SHP77 (cell line): ENCODE data around the gene CDCA3.

Experiments
- DNase-seq, 2 experiments: peaks; one replicate each; lab custom pipeline; 2025; lab: John Stamatoyannopoulos, UW

The CDCA3 gene

DNA sequence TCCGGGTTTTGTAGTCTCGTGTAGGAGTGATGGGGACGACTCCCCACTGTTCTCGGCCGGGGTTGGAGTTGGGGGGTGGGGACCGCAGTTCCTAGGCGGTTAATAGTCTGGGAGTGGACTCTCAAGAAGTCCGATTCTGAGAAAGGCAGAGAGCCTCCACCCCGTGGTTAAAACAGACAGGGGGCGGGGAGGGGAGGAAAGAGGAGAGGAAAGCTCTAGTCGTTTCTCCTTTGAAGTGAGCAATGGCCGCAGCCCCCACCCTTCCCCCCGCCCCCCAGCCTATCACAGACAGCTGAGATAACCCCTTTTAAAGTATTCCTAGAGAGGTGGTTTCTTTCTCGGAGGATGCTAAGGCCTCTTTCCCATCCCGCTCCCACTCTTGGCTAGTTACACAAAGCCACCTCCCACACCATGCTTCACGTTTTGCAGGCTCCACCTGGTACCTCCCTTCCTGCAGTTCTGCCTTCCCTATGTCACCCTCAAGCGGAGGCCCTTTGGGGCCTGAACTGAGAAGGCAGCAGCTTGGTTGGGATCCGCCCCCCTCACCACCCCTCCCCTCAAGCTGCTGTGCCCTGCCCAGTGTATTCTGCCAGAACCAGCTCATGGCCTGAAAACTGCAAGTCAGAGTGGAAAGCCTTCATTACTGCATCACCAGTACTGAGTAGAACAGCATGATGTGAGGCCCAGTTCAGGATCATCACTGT lies 1.7 kb upstream of the CDCA3 start:
- no peak for DNase-seq

DNA sequence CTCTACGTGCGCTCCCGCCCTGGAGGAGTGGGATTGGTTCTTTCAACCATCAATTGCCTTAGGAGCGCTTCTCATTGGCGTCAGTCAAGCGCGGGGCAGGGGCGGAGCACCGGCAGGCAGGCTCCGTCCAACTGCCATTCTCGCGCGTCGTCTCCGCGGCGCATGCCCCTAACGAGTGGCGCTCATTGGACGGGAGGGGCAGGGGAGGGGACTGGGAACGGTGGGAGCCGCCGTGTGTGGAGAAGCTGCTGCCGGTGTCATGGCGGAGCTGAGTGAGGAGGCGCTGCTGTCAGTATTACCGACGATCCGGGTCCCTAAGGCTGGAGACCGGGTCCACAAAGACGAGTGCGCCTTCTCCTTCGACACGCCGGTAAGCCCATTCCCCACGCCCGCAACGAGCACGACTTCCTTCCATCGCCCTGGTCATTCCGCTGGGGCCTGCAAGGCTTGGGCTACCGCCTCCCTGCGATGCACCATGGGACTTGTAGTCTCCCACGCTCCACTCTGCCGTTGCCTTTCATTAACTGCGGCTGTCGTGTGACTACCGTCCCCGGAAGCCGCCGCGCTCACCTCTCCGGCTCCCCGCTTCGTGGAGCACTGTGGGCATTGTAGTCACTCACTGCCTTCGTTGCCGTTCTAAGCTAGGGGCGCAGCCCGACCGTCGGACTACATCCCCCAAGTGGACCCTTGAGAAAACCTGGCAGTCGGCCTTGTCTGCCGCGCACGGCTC lies 1.0 kb upstream of the CDCA3 start, which contains the start of gene USP5:
Gene USP5 (plus strand): TSS at position 230 of the 730 bp plus-strand sequence. CDS start 30 bp downstream, at position 260.
- peak; percentile 92 to 93 for DNase-seq

DNA sequence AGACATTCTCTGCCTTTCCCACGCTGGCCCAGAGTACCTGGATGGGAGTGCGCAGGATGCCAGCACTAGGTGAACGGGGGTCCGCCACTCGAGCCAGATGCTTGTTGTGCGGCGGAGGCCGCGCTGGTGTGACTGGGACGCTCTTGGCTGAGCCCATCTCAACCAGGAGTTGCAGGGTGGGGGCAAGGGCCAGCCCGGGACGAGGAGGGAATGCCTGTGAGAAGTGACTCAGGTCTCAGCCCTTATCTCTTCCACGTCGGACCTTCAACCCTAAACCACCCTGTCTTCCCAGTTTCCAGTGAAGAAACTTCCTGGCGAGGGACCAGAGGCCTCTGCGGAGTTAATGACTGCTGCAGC lies 312 bp downstream of the CDCA3 start:
- no peak for DNase-seq

DNA sequence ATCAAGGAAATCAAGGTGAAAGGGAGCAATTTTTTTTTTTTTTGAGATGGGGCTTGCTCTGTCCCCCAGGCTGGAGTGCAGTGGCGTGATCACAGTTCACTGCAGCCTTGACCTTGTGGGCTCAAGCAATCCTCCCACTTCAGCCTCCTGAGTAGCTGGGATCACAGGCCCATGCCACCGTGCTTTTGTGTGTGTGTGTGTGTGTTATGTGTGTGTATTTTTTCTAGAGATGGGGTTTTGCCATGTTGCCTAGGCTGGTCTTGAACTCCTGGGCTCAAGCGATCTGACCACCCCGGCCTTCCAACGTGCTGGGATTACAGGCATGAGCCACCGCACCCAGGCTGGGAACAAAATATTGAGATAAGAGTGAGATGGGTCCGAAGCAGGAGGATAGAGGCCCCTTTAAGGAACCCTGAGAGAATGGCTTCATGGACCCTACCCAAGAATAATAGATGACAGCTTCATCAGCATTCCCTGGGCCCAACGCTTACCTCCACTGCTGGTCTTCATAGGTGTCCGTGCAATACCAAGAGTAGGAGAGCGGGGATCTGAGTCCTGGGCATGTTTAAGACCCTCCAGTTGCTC lies 1.0 kb downstream of the CDCA3 start:
- no peak for DNase-seq

DNA sequence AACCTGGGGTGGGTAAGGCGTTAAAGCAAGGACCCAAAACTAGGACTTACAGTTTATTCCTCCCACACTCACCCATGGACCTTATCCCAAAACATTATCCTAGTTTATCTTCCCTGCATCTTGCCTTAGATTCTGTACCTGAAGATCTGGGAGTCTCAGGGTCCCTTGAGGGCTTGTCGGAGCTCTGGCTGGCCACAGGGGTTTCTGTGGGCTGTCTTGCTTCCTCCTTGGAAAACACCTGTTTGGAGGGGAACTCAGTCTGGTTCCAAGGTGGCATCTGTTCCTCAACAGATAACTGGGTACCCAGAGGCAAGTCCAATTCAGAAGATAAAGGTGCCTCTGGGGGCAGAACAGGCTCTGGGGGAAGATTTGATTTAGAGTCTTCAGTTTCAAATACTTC lies 1.7 kb downstream of the CDCA3 start:
- no peak for DNase-seq

DNA sequence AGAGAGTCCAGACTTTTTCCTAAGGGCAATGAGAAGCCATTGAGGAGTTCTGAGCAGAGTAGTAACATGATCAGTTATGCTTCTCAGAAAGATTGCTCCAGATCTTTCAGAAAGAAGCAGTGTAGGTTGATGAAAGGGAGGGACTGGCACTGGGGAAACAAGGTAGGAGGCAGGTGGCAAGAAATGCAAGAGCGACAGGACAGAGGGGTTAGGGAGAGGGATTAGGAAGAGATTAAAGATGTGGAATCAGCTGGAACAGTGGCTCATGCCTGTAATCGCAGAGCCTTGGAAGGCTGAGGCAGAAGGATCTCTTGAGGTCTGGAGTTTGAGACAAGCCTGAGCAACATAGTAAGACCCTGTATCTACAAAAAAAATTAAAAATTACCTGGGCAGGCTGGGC lies 3.4 kb downstream of the CDCA3 start:
- no peak for DNase-seq

DNA sequence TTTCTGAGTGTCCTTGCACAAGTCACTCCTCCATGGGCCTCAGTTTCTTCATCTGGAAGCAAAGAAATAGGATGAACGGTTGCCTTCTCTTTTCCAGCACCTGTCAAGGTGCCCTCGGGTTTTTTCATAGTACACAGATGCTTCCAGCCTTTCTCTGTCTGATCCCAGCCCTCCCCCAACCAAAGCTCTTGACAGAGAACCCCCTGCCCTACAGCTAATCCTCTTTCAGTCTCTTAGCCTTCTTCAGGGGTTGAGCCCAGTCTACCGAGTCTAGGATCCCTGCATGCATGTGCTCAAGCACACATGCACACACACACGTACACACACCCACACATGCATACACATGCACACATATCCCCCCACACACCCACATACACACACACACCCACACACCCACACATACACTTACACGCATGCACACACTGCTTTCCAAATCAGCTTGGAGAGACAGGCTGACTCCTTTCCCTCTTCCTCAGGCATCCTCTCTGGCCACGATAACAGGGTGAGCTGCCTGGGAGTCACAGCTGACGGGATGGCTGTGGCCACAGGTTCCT lies 4.7 kb downstream of the CDCA3 start:
- DNase-seq = no peak

DNA sequence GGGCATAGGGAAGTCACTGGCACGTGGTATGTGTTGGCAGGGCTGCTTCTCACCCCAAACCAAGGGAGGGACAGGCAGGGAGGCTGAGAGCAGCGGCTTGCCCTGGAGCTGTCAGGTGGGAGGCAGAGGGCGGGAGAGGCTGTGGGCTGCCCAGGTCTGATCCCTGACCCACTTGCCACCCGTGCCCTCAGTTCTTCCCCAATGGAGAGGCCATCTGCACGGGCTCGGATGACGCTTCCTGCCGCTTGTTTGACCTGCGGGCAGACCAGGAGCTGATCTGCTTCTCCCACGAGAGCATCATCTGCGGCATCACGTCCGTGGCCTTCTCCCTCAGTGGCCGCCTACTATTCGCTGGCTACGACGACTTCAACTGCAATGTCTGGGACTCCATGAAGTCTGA lies 5.7 kb downstream of the CDCA3 start:
- DNase-seq = no peak

DNA sequence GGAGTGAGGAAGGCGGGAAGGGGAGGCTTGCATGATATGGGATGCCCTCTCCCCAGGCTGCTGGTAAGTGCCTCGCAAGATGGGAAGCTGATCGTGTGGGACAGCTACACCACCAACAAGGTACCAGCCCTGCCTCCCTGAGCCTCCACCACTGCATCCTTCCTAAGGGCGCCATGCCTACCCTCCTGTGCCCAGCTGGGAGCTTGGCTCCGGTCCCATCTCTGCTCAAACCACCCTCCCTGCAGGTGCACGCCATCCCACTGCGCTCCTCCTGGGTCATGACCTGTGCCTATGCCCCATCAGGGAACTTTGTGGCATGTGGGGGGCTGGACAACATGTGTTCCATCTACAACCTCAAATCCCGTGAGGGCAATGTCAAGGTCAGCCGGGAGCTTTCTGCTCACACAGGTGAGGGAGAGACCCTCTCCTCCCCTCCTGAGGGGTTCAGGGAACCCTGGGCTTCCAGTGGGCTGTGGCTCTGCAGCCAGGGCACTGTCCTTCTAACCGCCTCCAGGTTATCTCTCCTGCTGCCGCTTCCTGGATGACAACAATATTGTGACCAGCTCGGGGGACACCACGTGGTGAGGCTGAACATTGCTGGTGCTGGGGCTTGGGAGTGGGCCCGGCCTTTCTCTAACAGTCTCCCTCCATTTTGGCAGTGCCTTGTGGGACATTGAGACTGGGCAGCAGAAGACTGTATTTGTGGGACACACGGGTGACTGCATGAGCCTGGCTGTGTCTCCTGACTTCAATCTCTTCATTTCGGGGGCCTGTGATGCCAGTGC lies 7.8 kb downstream of the CDCA3 start:
- no peak for DNase-seq

DNA sequence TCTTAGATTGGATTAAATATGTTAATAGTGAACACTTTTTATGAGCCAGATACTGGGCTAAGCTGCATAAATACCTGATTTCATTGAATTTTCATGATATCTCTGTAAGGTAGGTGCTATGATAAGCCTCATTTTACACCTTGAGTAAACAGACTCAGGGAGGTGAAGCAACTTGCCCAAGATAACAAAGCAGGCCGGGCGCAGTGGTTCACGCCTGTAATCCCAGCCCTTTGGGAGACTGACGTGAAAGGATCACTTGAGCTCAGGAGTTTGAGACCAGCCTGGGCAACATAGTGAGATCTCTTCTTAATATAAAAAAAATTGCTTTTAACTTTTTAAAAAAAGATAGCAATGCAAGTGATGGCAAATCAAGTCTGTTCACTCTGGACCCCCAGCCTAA lies 9.0 kb downstream of the CDCA3 start:
- no peak for DNase-seq

DNA sequence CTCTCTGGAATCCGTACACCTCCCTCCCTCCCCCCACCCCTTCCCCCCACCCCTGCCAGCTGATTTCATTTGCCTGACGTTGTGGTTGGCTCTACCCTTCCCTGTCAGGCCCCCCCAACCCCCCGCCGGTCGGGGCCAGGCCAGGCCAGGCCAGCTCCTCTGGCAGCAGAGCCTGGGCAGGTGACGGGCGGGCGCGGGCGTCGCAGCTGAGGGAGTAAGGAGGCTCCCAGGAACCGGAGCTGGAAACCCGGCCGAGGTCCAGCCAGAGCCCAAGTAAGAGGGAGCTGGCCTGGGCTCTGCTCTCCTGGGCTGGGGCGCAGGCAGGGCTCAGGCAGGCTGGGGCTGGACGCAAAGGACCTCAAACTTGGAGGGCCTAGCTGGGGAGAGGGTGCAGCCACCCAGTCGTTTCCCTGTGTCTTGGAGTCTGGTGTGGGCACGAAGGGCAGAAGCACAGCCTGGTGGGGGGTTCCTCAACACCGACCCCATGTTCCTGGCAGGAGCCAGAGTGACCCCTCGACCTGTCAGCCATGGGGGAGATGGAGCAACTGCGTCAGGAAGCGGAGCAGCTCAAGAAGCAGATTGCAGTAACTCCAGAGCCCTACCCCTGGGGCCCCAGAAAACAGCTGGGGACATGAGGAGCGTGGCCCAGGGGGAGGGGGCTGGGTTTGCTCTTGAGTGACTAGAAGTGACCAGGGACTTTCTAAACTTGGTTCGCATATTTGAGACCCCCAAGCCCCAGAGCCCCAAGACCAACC lies 10.1 kb downstream of the CDCA3 start, which contains the start of gene GNB3:
Gene GNB3 (plus strand): TSS at position 165 of the 755 bp plus-strand sequence. CDS start 363 bp downstream, at position 528.
- DNase-seq = no peak

DNA sequence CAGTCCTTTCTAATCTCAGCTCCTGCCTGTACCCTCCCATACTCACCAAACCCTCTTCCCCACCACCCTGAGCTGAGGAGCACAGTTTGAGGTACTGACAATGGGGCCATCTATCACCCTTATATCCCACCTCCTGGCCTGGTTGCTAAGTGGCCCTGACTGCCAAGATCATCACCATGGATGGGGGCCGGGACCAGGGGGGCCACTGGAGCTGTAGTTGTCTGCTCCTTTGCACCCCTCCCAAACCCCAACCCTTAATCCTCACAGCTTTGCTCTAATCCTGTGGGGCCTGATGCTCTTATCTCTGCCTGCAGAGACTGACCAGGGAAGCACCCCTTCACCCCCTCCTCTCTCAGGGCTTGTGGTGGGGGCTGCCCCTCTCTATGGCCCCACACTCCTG lies 10.8 kb downstream of the CDCA3 start:
- DNase-seq = no peak

DNA sequence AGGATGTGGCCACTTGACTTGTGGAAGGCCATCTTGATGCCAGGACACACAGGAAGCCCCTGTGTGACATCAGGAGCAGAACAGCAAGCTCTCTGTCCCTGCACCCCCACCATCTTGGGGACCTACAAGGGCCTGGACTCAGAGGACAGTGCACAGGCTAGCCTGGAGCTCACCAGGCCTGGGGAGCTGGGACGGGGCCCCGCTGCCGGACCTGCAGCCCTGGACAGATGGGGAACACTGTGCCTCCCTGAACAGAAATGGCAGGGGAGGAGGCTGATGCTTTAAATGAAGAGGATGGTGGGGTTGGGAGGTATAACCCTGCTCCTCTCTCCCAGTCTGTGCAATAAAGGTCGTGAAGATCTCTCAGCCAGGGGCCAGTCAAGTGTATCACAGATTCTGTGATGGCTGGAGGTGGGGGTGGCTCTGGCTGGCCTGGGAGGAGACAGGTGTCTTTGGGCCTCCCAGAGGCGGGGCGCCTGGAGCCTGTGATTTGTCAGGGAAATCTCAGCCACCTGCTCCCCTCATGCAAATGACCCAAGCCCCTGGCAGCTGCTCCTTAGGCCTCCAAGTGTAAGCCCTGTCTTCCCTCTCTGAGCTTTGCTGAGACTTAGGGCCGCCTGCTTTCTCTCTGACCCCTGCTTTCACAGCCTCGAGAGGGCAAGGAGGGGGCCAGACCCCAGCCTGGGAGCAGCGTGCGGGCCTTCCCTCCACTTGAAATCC lies 11.4 kb downstream of the CDCA3 start:
- peak in 1 of 2 experiments; percentile 9 for DNase-seq

DNA sequence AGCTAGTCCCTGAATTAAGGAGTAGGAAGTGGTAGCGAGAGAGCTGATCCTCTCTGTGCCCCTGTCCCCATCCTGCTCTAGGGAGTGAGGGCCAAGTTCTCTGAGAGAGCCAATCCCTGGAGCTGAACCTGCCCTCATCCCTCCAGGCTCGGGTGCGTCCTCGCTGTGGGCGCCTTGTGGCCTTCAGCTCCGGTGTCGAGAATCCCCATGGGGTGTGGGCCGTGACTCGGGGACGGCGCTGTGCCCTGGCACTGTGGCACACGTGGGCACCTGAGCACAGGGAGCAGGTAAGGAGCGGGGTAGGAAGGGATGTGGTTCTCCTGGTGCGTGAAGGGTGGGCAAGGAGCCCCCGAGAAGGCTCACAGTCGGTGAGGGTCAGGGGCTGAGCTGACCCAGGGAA lies 12.2 kb downstream of the CDCA3 start:
- no peak for DNase-seq

DNA sequence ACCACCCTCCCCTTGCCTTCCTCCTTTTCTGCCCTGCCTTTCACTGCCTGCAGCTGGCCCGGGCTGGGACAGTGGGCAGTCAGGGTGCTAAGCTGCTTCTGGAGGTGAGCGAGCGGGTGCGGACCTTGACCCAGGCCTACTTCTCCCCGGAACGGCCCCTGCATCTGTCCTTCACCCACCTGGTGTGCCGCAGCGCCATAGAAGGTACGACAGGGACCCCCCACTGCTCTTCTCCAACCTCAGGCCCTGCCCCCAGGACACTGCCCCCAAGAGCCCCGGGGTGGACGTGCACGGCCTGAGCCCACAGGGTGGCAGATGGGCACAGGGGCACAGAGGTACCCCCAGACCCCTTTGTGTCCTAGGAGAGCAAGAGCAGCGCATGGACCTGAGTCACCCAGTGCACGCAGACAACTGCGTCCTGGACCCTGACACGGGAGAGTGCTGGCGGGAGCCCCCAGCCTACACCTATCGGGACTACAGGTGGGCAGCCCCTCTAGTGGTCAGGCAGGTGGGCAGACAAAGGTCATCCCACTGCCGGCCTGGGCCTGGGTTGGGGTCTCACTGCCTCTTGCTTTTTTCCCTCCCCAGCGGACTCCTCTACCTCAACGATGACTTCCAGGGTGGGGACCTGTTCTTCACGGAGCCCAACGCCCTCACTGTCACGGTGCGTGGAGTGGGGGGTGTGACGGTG lies 13.6 kb downstream of the CDCA3 start:
- no peak for DNase-seq

DNA sequence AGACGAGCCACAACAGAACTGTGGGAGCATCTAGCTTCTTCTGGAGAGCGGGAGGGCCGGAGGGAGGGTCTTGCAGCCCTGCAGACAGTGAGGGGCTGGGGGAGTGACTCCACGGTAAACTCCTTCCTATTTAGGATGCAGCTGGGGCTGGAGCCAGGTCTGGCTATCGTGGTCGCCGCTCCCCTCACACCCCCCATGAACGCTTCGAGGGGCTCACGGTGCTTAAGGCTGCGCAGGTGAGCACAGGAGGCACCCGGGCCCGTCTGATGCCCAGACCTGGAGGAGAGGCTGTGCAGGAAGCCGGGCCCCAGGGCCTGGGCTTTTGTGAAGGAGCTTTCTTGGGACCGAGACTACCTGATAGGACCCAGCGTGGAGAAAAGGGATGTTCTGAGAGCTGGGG lies 14.2 kb downstream of the CDCA3 start:
- no peak for DNase-seq

DNA sequence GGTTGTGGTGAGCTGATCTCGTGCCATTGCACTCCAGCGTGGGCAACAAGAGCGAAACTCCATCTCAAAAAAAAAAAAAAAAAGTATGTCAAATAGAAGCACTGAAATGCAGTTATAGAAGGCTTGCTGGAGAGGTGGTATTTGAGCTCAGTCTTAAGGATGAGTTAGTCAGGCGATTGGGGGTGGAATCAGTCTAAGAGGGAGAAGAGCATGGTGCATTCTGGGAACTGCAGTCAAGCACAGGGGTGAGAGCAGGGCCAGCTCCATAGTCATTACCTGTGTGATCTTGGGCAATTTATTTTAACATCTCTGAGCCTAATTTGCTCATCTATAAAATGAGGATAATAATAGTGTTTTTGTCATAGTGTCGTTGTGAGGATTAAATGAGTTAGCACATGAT lies 16.2 kb downstream of the CDCA3 start:
- no peak for DNase-seq

DNA sequence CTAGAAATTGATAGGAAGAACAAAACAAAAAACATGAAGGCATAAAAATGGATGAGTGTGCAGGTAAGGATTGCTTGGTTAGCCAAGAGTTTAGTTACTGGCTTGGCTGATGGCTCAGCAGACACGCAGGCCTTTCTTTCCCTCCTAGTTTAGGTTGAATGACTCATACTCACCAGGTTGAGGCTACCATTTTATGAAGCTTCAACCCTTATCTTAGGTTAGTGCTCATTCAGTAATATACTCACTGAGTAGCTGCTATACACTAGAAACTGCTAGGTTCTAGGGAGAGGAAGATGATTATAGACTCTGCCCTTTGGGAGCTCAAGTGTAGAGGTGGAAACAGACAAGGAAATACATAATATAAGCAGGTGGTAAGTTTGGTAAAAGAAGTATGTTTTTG lies 16.8 kb downstream of the CDCA3 start:
- no peak for DNase-seq

DNA sequence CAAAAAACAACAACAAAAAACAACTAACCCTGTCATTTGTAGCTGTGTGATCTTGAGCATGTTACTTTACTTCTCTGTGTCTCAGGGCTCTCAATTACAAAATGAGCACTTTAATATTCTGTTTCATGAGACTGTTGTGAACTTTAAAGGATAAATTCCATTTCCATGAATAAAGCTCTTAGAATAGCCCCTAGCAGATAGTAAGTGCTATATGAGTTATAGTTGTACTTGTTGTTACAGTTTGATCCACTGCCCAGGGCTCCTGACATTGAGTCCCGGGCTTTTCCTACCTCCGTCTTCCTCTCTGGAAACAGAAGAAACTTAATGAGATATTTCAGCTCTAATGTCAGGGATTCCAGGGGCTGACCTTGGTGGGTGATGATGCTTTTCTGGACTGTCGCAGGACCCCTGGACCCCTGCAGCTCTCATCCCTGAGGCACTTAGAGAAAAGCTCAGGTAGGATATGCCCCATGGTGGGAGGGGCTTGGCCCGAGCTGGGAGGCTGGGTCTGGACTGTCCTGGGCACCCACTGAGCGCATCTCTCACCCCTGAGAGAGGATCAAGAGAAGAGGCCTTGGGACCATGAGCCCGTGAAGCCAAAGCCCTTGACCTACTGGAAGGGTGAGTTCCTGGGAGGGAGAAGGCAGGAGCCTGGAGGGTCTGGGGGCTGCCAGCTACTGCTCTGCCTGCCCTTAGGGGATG lies 17.7 kb downstream of the CDCA3 start:
- DNase-seq = no peak
